MM.1S (cell line): ENCODE measurements around the gene MCCD1.

Experiments
- EZH2phosphoT487 ChIP-seq: fragments of 300-600 bp; sonication (generic); IDR thresholded peaks from 2 replicates; pipeline ENCODE4 v1.6.1; 2018; ENCODE audit warnings: antibody characterized with exemption, low read length
- TF ChIP-seq, protein P1 (sequence below): fragments of 300-600 bp; sonication (generic); IDR thresholded peaks from 2 replicates; pipeline ENCODE4 v1.5.1; 2016; ENCODE audit warnings: antibody characterized with exemption, low read length, mixed read lengths

DNA sequence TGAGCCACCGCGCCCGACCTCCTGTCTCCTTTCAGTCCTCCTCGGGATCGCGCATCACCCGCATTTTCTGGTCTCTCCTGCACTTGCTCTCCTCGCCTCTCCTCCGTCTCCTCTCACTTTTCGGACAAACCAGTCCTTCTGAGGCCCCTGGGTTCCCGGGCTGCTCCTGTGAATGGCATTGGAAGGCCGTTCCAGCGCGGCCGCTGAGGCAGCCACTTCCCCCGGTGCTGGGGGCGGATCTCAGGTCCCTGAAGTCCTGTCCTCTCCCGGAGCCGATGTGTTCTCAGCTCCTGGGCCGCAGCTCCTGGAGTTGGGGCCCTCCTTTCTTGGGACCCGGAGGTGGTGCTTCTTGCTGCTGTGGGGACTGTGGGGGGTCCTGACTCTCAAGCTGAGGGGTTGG, 30.0 kb upstream of the MCCD1 start:
- TF ChIP-seq, protein P1, sequence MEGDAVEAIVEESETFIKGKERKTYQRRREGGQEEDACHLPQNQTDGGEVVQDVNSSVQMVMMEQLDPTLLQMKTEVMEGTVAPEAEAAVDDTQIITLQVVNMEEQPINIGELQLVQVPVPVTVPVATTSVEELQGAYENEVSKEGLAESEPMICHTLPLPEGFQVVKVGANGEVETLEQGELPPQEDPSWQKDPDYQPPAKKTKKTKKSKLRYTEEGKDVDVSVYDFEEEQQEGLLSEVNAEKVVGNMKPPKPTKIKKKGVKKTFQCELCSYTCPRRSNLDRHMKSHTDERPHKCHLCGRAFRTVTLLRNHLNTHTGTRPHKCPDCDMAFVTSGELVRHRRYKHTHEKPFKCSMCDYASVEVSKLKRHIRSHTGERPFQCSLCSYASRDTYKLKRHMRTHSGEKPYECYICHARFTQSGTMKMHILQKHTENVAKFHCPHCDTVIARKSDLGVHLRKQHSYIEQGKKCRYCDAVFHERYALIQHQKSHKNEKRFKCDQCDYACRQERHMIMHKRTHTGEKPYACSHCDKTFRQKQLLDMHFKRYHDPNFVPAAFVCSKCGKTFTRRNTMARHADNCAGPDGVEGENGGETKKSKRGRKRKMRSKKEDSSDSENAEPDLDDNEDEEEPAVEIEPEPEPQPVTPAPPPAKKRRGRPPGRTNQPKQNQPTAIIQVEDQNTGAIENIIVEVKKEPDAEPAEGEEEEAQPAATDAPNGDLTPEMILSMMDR = no peak
- TF ChIP-seq EZH2phosphoT487 = no peak
